Measurements from ENCODE around the gene TMEM61.

DNA sequence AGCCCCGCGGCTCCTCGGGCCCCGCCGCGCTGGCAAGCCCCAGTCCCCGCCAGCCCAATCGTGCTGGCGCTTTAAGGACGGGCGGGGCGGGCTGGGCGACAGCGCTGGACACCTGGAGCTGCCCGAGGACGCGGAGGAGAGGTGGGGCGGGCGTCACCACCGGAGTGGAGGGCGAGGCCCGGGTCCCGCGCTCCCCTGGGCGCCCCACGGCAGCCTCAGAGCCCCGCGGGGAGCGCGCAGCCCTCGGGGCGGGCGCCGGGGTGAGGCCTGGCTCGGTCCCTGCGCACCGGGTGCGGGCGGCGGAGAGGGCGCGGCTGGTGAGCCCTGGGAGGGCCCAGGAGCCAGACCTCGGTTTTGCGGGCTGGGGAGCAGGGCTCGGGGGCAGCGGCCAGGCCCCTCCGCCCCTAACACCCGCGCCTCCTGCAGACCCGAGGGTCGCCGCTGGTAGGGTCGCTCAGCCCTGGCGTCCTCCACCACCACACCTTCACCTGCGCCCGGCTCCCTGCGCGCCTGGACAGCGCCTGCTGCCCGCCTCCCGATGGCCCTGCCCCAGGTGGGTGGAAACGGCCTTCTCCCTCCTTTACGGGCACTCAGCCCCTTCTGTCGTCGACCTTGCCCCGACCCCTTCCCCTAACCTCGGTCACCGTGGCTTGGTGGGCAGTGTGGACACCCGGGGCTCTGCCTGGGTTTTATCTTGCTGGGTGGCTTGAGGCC is at the start of gene TMEM61:
- TF ChIP-seq, protein P1, sequence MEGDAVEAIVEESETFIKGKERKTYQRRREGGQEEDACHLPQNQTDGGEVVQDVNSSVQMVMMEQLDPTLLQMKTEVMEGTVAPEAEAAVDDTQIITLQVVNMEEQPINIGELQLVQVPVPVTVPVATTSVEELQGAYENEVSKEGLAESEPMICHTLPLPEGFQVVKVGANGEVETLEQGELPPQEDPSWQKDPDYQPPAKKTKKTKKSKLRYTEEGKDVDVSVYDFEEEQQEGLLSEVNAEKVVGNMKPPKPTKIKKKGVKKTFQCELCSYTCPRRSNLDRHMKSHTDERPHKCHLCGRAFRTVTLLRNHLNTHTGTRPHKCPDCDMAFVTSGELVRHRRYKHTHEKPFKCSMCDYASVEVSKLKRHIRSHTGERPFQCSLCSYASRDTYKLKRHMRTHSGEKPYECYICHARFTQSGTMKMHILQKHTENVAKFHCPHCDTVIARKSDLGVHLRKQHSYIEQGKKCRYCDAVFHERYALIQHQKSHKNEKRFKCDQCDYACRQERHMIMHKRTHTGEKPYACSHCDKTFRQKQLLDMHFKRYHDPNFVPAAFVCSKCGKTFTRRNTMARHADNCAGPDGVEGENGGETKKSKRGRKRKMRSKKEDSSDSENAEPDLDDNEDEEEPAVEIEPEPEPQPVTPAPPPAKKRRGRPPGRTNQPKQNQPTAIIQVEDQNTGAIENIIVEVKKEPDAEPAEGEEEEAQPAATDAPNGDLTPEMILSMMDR (IDR thresholded peaks at IDR 0.05), result no peak
- TF ChIP-seq POLR2AphosphoS5 (IDR thresholded peaks at IDR 0.05), result no peak

Data from stomach (tissue), 4 donors.